Endothelial cell of umbilical vein (primary cell): ENCODE results near the gene MEF2C. TPM values are rescaled to one million over a fixed set of nuclear protein-coding genes. Genes with fewer than 3 reads are reported as not detected.
A peak's percentile ranks its signal among the peaks of the same experiment; 100 is the strongest.

ENCODE experiments used
- BruUV-seq: library from RNA; stranded (reverse); fragments of 400-500 nt; replicated peaks from 2 replicates; lab custom pipeline; 2021; lab: Mats Ljungman, UMichigan
- CTCF ChIA-PET: fragments of 300-600, 350-600 bp; sonication (Branson Sonifier 250); formaldehyde crosslinking; loops from one replicate; lab custom pipeline; 2021; ENCODE audit warnings: antibody characterized with exemption, inconsistent platforms; lab: Charles Lee
- POLR2A ChIA-PET: fragments of 300-600, 350-600 bp; sonication (Branson Sonifier 250); formaldehyde crosslinking; loops from one replicate; lab custom pipeline; 2021; ENCODE audit warnings: antibody characterized with exemption, inconsistent platforms; lab: Charles Lee
- DNase-seq: peaks from one replicate; pipeline ENCODE4 v3.0.0-alpha.2; 2011; ENCODE audit warnings: low read depth, low spot score
- FAIRE-seq: peaks from 2 replicates; lab custom pipeline; 2011; peaks lifted over from hg19 to GRCh38; lab: Jason Lieb, UNC
- H2AFZ ChIP-seq: 2 replicates; pipeline ENCODE4 v1.6.0; 2012; ENCODE audit warnings: low read depth, low read length, control low read depth, inconsistent platforms
- H3K27ac ChIP-seq: 2 replicates; pipeline ENCODE4 v1.5.1; 2011; ENCODE audit warnings: low read depth, mild to moderate bottlenecking, control low read depth, low read length, moderate library complexity; ENCODE audit not compliant: insufficient read depth
- H3K27me3 ChIP-seq, 2 experiments: 2 replicates each; pipeline versions ENCODE4 v1.6.0 to v1.6.1; 2011; ENCODE audit warnings: low read length in 2 of 2, mixed read lengths in 1 of 2; ENCODE audit not compliant: control insufficient read depth in 2 of 2, insufficient read depth in 2 of 2
- H3K36me3 ChIP-seq, 2 experiments: 2 replicates in 1 of 2; 3 replicates in 1 of 2; pipeline ENCODE4 v1.5.1; 2011; ENCODE audit warnings: low read length in 2 of 2, mild to moderate bottlenecking in 1 of 2, moderate library complexity in 1 of 2; ENCODE audit not compliant: control insufficient read depth in 2 of 2, insufficient read depth in 2 of 2; ENCODE audit errors: extremely low read depth in 1 of 2
- H3K4me1 ChIP-seq: 3 replicates; pipeline ENCODE4 v1.5.1; 2011; ENCODE audit warnings: mild to moderate bottlenecking, low read length; ENCODE audit not compliant: control insufficient read depth, insufficient read depth; ENCODE audit errors: extremely low read depth
- H3K4me2 ChIP-seq: 2 replicates; pipeline ENCODE4 v1.6.1; 2011; ENCODE audit warnings: low read length, control low read depth, mixed read lengths; ENCODE audit not compliant: insufficient read depth
- H3K4me3 ChIP-seq, 3 experiments: fragments of 200-600 bp in 1 of 3; sonication (generic), shearing (Covaris generic) in 1 of 3; replicated peaks in 1 of 3; 2 replicates each; pipeline ENCODE4 v1.5.1; 2011 to 2016; ENCODE audit warnings: control low read depth in 3 of 3, low read length in 3 of 3, mild to moderate bottlenecking in 2 of 3, inconsistent platforms in 1 of 3, low read depth in 1 of 3, moderate library complexity in 1 of 3; ENCODE audit not compliant: insufficient read depth in 1 of 3
- H3K79me2 ChIP-seq: 2 replicates; pipeline ENCODE4 v1.6.0; 2012; ENCODE audit warnings: low read length, inconsistent platforms; ENCODE audit not compliant: control insufficient read depth, insufficient read depth
- H3K9ac ChIP-seq: replicated peaks from 2 replicates; pipeline ENCODE3; 2011; ENCODE audit warnings: low read length, control low read depth; ENCODE audit not compliant: insufficient read depth; ENCODE audit errors: extremely low read depth
- H3K9me1 ChIP-seq: replicated peaks from 3 replicates; pipeline ENCODE4 v1.6.0; 2011; ENCODE audit warnings: mild to moderate bottlenecking, low read length; ENCODE audit not compliant: control insufficient read depth, insufficient read depth; ENCODE audit errors: extremely low read depth
- H3K9me3 ChIP-seq: replicated peaks from 2 replicates; pipeline ENCODE4 v1.5.1; 2012; ENCODE audit warnings: low read length, inconsistent platforms; ENCODE audit not compliant: control insufficient read depth, insufficient read depth
- H4K20me1 ChIP-seq: replicated peaks from 2 replicates; pipeline ENCODE3; 2011; ENCODE audit warnings: mild to moderate bottlenecking, low read length; ENCODE audit not compliant: control insufficient read depth, insufficient read depth; ENCODE audit errors: extremely low read depth
- CTCF ChIP-seq, 2 donors: IDR thresholded peaks; 1 replicate in 1 of 2; 2 replicates in 1 of 2; pipeline ENCODE4 v1.5.1; 2011; ENCODE audit warnings: low read length in 2 of 2, mild to moderate bottlenecking in 2 of 2, moderate library complexity in 2 of 2, control low read depth in 1 of 2, inconsistent platforms in 1 of 2, low read depth in 1 of 2; ENCODE audit not compliant: insufficient read depth in 1 of 2; ENCODE audit errors: extremely low read depth in 1 of 2
- FOS ChIP-seq: IDR thresholded peaks from 2 replicates; pipeline ENCODE4 v1.6.1; 2011; ENCODE audit warnings: mild to moderate bottlenecking, low read length, moderate library complexity, borderline replicate concordance; ENCODE audit not compliant: insufficient read depth
- GATA2 ChIP-seq: IDR thresholded peaks from 2 replicates; pipeline ENCODE4 v1.7.0; 2011; ENCODE audit warnings: low read depth, mild to moderate bottlenecking, moderate library complexity, mixed read lengths, low read length; ENCODE audit not compliant: insufficient read length, insufficient read depth
- POLR2A ChIP-seq: IDR thresholded peaks from 2 replicates; pipeline ENCODE4 v1.6.1; 2012; ENCODE audit warnings: low read depth, mild to moderate bottlenecking, control low read depth, low read length
- POLR2AphosphoS5 ChIP-seq: IDR thresholded peaks from 2 replicates; pipeline ENCODE4 v1.6.1; 2012; ENCODE audit warnings: low read depth, mild to moderate bottlenecking, control low read depth, low read length, moderate library complexity; ENCODE audit not compliant: insufficient read depth
- dilution Hi-C: fragments of 300-500 bp; cut with MboI; formaldehyde crosslinking; loops from one replicate; pipeline ENCODE4 v1.15.0; 2019; ENCODE audit warnings: low sequenced_read_pairs; ENCODE audit not compliant: extremely low pct_ligation_motif_present
- intact Hi-C: fragments of 100-400 bp; cut with micrococcal nuclease; formaldehyde crosslinking; loops from one replicate; pipeline ENCODE4 v1.10.0; 2022
- polyA plus RNA-seq, 4 experiments: library from polyadenylated mRNA; depleted of rRNA in 3 of 4; stranded (reverse) in 3 of 4; unstranded in 1 of 4; fragments of >200 nt; gene quantifications; 2 replicates each; pipeline versions ENCODE4 v1.2.1 to v1.2.3, GENCODE V29; 2011 to 2012; ENCODE audit warnings: missing spikeins in 1 of 4
- total RNA-seq: library from RNA; stranded (reverse); gene quantifications from 2 replicates; pipeline ENCODE4 v1.2.3, GENCODE V29; 2021
- TF ChIP-seq, protein P1 (sequence below): IDR thresholded peaks from 2 replicates; pipeline ENCODE4 v1.6.1; 2011; ENCODE audit not compliant: insufficient read depth, insufficient read length

Gene MEF2C
- total and polyA plus RNA-seq, 2 donors (not counting 3 experiments of a cell fraction or from before 2014, with no cell fraction given): 21.2 to 67.7 TPM

DNA sequence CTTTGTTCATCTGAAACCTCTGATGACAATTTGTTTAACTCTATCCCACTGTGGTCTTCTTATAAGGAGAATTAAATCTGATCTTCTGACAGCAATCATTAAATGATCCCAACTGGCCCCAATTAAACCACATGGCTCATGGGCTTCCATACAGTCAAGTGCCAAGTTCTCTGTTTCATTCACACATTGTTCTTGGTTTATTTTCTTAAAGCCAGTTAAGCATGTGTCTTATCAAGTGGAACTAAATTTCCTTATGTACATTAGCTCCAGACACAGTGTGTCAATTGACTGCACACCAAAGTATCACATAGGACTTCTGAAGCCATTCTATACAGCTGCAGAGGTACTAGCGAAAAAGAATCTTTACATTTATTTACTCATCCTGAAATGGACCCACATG, 51.2 kb downstream of the MEF2C start:
- no peak overlapping the region for H3K4me3 ChIP-seq
- no peaks in the 10 kb centered on the region for H3K9me3 ChIP-seq
- H3K27me3 ChIP-seq: no peaks in the 10 kb centered on the region
- H2AFZ ChIP-seq: no peak overlapping the region
- CTCF ChIA-PET: interaction anchor here (1.2 to 1.5 kb wide), 2 partner anchors 102 to 104 kb away, joined by 3 read pairs; no protein-coding TSS in a partner anchor
- dilution Hi-C loops: no loop called here
- POLR2A ChIA-PET: no interaction called here
- no peak overlapping the region for H3K9ac ChIP-seq
- no peaks in the 10 kb centered on the region for H3K9me1 ChIP-seq
- peaks cover 4% of the 10 kb centered on the region for H3K79me2 ChIP-seq
- H4K20me1 ChIP-seq: no peaks in the 10 kb centered on the region
- no peak for TF ChIP-seq POLR2A
- TF ChIP-seq CTCF (IDR thresholded peaks at IDR 0.05; ENCODE audit: extremely low read depth in 1 of 2, insufficient read depth in 1 of 2, low read depth in 1 of 2, low read length in 2 of 2): no peak
- no peak for TF ChIP-seq POLR2AphosphoS5
- TF ChIP-seq GATA2: no peak
- TF ChIP-seq, protein P1, sequence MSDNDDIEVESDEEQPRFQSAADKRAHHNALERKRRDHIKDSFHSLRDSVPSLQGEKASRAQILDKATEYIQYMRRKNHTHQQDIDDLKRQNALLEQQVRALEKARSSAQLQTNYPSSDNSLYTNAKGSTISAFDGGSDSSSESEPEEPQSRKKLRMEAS: no peak
- TF ChIP-seq FOS: no peak
- no peaks in the 10 kb centered on the region for H3K36me3 ChIP-seq
- H3K4me2 ChIP-seq: no peak overlapping the region
- BruUV-seq: no TSS peak
- intact Hi-C loops: no loop called here
- peaks cover 71% of the 10 kb centered on the region for H3K4me1 ChIP-seq
- FAIRE-seq: no peak
- DNase-seq: peak; percentile 59
- H3K27ac ChIP-seq: no peak overlapping the region
